A673 (cell line): ENCODE results near the gene SH2D4B. TPM values are rescaled to one million over a fixed set of nuclear protein-coding genes. Genes with fewer than 3 reads are reported as not detected.

Experiments used
- BruUV-seq: library from RNA; stranded (reverse); fragments of 400-500 nt; replicated peaks from 2 replicates; lab custom pipeline; 2021; lab: Mats Ljungman, UMichigan
- CTCF ChIA-PET: fragments of 300-600 bp; sonication (Branson Sonifier 250); formaldehyde crosslinking; loops from one replicate; lab custom pipeline; 2022; ENCODE audit warnings: antibody characterized with exemption; lab: Charles Lee
- POLR2A ChIA-PET: fragments of 300-600 bp; sonication (Branson Sonifier 250); formaldehyde crosslinking; loops from one replicate; lab custom pipeline; 2022; ENCODE audit warnings: antibody characterized with exemption; ENCODE audit not compliant: low non-redundant PET; lab: Charles Lee
- DNase-seq: peaks from one replicate; pipeline ENCODE4 v3.0.0-alpha.2; 2015; ENCODE audit warnings: low spot score
- H3K27ac ChIP-seq: fragments of 200-600 bp; sonication (generic); 2 replicates; pipeline ENCODE4 v1.5.1; 2016; ENCODE audit warnings: mixed run types, low read depth, mild to moderate bottlenecking, mixed read lengths, antibody characterized with exemption, low read length; ENCODE audit not compliant: poor library complexity, severe bottlenecking
- H3K27me3 ChIP-seq: fragments of 200-600 bp; sonication (generic); replicated peaks from 2 replicates; pipeline ENCODE4 v1.6.1; 2017; ENCODE audit warnings: mixed run types, low read depth, mild to moderate bottlenecking, mixed read lengths, antibody characterized with exemption, low read length; ENCODE audit not compliant: insufficient read depth, poor library complexity
- H3K36me3 ChIP-seq: fragments of 200-600 bp; sonication (generic); 2 replicates; pipeline ENCODE4 v1.6.1; 2016; ENCODE audit warnings: mixed run types, mild to moderate bottlenecking, mixed read lengths, antibody characterized with exemption, low read length; ENCODE audit not compliant: insufficient read depth, poor library complexity, severe bottlenecking
- H3K4me1 ChIP-seq: fragments of 200-600 bp; sonication (generic); 2 replicates; pipeline ENCODE4 v1.6.1; 2017; ENCODE audit warnings: mixed run types, mild to moderate bottlenecking, mixed read lengths, antibody characterized with exemption, low read length; ENCODE audit not compliant: insufficient read depth, poor library complexity, severe bottlenecking
- H3K4me3 ChIP-seq: fragments of 200-600 bp; sonication (generic); 2 replicates; pipeline ENCODE4 v1.5.1; 2016; ENCODE audit warnings: low read depth, mixed run types, mild to moderate bottlenecking, mixed read lengths, low read length; ENCODE audit not compliant: poor library complexity, severe bottlenecking
- H3K9me3 ChIP-seq: fragments of 200-600 bp; sonication (generic); 2 replicates; pipeline ENCODE4 v1.6.1; 2016; ENCODE audit warnings: mixed run types, low read depth, mild to moderate bottlenecking, mixed read lengths, antibody characterized with exemption, low read length; ENCODE audit not compliant: poor library complexity, severe bottlenecking
- CTCF ChIP-seq: fragments of 300-800, 200-600 bp; sonication (generic); conservative IDR thresholded peaks from 2 replicates; pipeline ENCODE4 v1.5.1; 2017; ENCODE audit warnings: low read depth, mild to moderate bottlenecking, antibody characterized with exemption, low read length, moderate library complexity, mixed read lengths
- EZH2 ChIP-seq: fragments of 200-600 bp; sonication (generic); IDR thresholded peaks from 2 replicates; pipeline ENCODE4 v1.6.1; 2017; ENCODE audit warnings: borderline replicate concordance, low read depth, mild to moderate bottlenecking, mixed read lengths, antibody characterized with exemption, low read length; ENCODE audit not compliant: poor library complexity, severe bottlenecking
- intact Hi-C: fragments of 100-400 bp; cut with micrococcal nuclease; formaldehyde crosslinking; loops from one replicate; pipeline ENCODE4 v1.10.0; 2022; ENCODE audit not compliant: unreplicated experiment
- total RNA-seq: library from RNA; stranded (reverse); gene quantifications from 2 replicates; pipeline ENCODE4 v1.2.3, GENCODE V29; 2021

The SH2D4B gene
- total RNA-seq, 1 experiment from 2014 or later: 0.19 TPM

GRCh38 chr10:80528185-80528700, 9.5 kb upstream of the SH2D4B start:
- no peaks in the 10 kb centered on the region for H3K9me3 ChIP-seq
- TF ChIP-seq EZH2: no peak
- TF ChIP-seq CTCF: no peak
- intact Hi-C loops: no loop called here
- no peak for DNase-seq
- BruUV-seq: no TSS peak
- CTCF ChIA-PET: no interaction called here
- POLR2A ChIA-PET: no interaction called here
- H3K4me3 ChIP-seq: no peak overlapping the region
- H3K27ac ChIP-seq: no peak overlapping the region
- H3K27me3 ChIP-seq: no peaks in the 10 kb centered on the region
- H3K4me1 ChIP-seq: no peaks in the 10 kb centered on the region
- H3K36me3 ChIP-seq: no peaks in the 10 kb centered on the region

- BruUV-seq: no TSS peak
- POLR2A ChIA-PET: no interaction called here
- no peaks in the 10 kb centered on the region for H3K27me3 ChIP-seq
Measured at GRCh38 chr10:80528901-80529300, 8.8 kb upstream of the SH2D4B start.

GRCh38 chr10:80529604-80530003, 8.1 kb upstream of the SH2D4B start:
- no peak for DNase-seq
- Histone ChIP-seq H3K9me3 (no peaks in the 10 kb centered on the region), H3K27ac (no peak overlapping the region), H3K27me3 (no peaks in the 10 kb centered on the region), H3K4me3 (no peak overlapping the region), H3K36me3 (no peaks in the 10 kb centered on the region), H3K4me1 (no peaks in the 10 kb centered on the region)
- POLR2A ChIA-PET: no interaction called here
- TF ChIP-seq EZH2 (no peak), CTCF (no peak)
- CTCF ChIA-PET: no interaction called here
- intact Hi-C loops: no loop called here
- BruUV-seq: no TSS peak

More at GRCh38 chr10:80528901-80529300, 8.8 kb upstream of the SH2D4B start:
- CTCF ChIA-PET: no interaction called here
- no peak for DNase-seq
- Histone ChIP-seq H3K36me3 (no peaks in the 10 kb centered on the region), H3K27ac (no peak overlapping the region), H3K4me3 (no peak overlapping the region), H3K4me1 (no peaks in the 10 kb centered on the region), H3K9me3 (no peaks in the 10 kb centered on the region)
- TF ChIP-seq EZH2 (no peak), CTCF (no peak)
- intact Hi-C loops: no loop called here
